BJ (cell line): ENCODE results near the gene CPOX. TPM values are rescaled to one million over a fixed set of nuclear protein-coding genes. Genes with fewer than 3 reads are reported as not detected.
A peak's percentile ranks its signal among the peaks of the same experiment; 100 is the strongest.

Experiments used
- CTCF ChIA-PET: fragments of 350-600 bp; formaldehyde crosslinking; extraction: SDS; loops from one replicate; lab custom pipeline; 2021; ENCODE audit warnings: antibody characterized with exemption, inconsistent platforms; lab: Yijun Ruan, JAX
- POLR2A ChIA-PET: fragments of 300-600 bp; sonication (Branson Sonifier 250); formaldehyde crosslinking; extraction: SDS; loops from one replicate; lab custom pipeline; 2021; ENCODE audit warnings: antibody characterized with exemption; lab: Charles Lee
- DNase-seq: peaks from one replicate; pipeline ENCODE4 v3.0.0-alpha.2; 2011; ENCODE audit warnings: low read depth
- H3K27me3 ChIP-seq: 2 replicates; pipeline ENCODE4 v1.6.0; 2011; ENCODE audit warnings: low read length; ENCODE audit not compliant: control insufficient read depth, insufficient read depth
- H3K36me3 ChIP-seq: 2 replicates; pipeline ENCODE4 v1.5.1; 2011; ENCODE audit warnings: low read length; ENCODE audit not compliant: control insufficient read depth, insufficient read depth
- H3K4me3 ChIP-seq: 2 replicates; pipeline ENCODE4 v1.5.1; 2011; ENCODE audit warnings: low read depth, mild to moderate bottlenecking, control low read depth, low read length
- CTCF ChIP-seq: IDR thresholded peaks from 2 replicates; pipeline ENCODE4 v1.5.1; 2011; ENCODE audit warnings: low read depth, mild to moderate bottlenecking, control low read depth, inconsistent platforms, low read length, moderate library complexity; ENCODE audit not compliant: insufficient read depth
- polyA plus RNA-seq: library from polyadenylated mRNA; depleted of rRNA; stranded (reverse); fragments of >200 nt; gene quantifications from 2 replicates; pipeline ENCODE4 v1.2.3, GENCODE V29; 2011

Gene CPOX
- polyA plus RNA-seq, 1 experiment: 11.1 TPM

GRCh38 chr3:98568402-98568801, 25.0 kb downstream of the CPOX start:
- no peak for TF ChIP-seq CTCF
- CTCF ChIA-PET: no interaction called here
- Histone ChIP-seq H3K4me3 (no peak overlapping the region), H3K36me3 (no peaks in the 10 kb centered on the region), H3K27me3 (no peaks in the 10 kb centered on the region)
- no peak for DNase-seq
- POLR2A ChIA-PET: no interaction called here

- Histone ChIP-seq H3K36me3 (no peaks in the 10 kb centered on the region), H3K4me3 (no peak overlapping the region), H3K27me3 (no peaks in the 10 kb centered on the region)
- ChIA-PET POLR2A (no interaction called here), CTCF (no interaction called here)
- TF ChIP-seq CTCF: no peak
- DNase-seq: no peak
Observed at GRCh38 chr3:98567666-98568270, 25.6 kb downstream of the CPOX start.

- CTCF ChIA-PET: no interaction called here
- Histone ChIP-seq H3K4me3 (no peak overlapping the region), H3K36me3 (no peaks in the 10 kb centered on the region), H3K27me3 (no peaks in the 10 kb centered on the region)
- POLR2A ChIA-PET: interaction anchor here (0.6 kb wide), 2 partner anchors 12 to 114 kb away, joined by 3 to 7 read pairs; no protein-coding TSS in a partner anchor
- TF ChIP-seq CTCF: no peak
- DNase-seq: no peak
Observed at GRCh38 chr3:98565843-98566242, 27.6 kb downstream of the CPOX start.

- POLR2A ChIA-PET: no interaction called here
- no peaks in the 10 kb centered on the region for H3K27me3 ChIP-seq
- no peak overlapping the region for H3K4me3 ChIP-seq
- CTCF ChIA-PET: no interaction called here
- no peaks in the 10 kb centered on the region for H3K36me3 ChIP-seq
- DNase-seq: peak; percentile 64
- no peak for TF ChIP-seq CTCF
Observed at GRCh38 chr3:98565237-98565643, 28.2 kb downstream of the CPOX start.

- no peak for TF ChIP-seq CTCF
- ChIA-PET CTCF (interaction anchor here (1.0 kb wide), 1 partner anchor 23 kb away, joined by 3 read pairs; no protein-coding TSS in a partner anchor), POLR2A (no interaction called here)
- Histone ChIP-seq H3K4me3 (no peak overlapping the region), H3K36me3 (no peaks in the 10 kb centered on the region), H3K27me3 (no peaks in the 10 kb centered on the region)
- no peak for DNase-seq
Observed at GRCh38 chr3:98564282-98565005, 29.0 kb downstream of the CPOX start.
